GM23338 (cell line): ENCODE results near the gene ORC3. TPM values are rescaled to one million over a fixed set of nuclear protein-coding genes. Genes with fewer than 3 reads are reported as not detected.
"Not testable (repeated sequence)": the region's sequence is repeated elsewhere in the genome, so short reads cannot be mapped to it uniquely, and the experiment has no call there.

Experiments
- ATAC-seq: fragments of 200-7000 bp; cut with Tn5 transposase; 3 replicates; pipeline ENCODE4 v1.9.1; 2020
- DNase-seq: peaks from one replicate; pipeline ENCODE4 v3.0.0-alpha.2; 2015; ENCODE audit warnings: low spot score
- H2AFZ ChIP-seq: fragments of 200-600 bp; sonication (generic); 2 replicates; pipeline ENCODE4 v1.8.0; 2016; ENCODE audit warnings: antibody characterized with exemption, mild to moderate bottlenecking, moderate library complexity
- H3F3A ChIP-seq: fragments of 200-600 bp; sonication (generic); replicated peaks from 2 replicates; pipeline ENCODE4 v1.8.0; 2017; ENCODE audit warnings: antibody characterized with exemption, mixed run types, low read depth
- H3K27ac ChIP-seq: fragments of 200-600 bp; sonication (generic); 2 replicates; pipeline ENCODE4 v1.6.1; 2016; ENCODE audit warnings: low read depth
- H3K27me3 ChIP-seq: fragments of 200-600 bp; sonication (generic); 2 replicates; pipeline ENCODE4 v1.8.0; 2016; ENCODE audit warnings: mild to moderate bottlenecking, mixed run types, moderate library complexity; ENCODE audit not compliant: insufficient read depth
- H3K36me3 ChIP-seq: fragments of 200-600 bp; sonication (generic); 2 replicates; pipeline ENCODE4 v1.8.0; 2016; ENCODE audit warnings: mild to moderate bottlenecking; ENCODE audit not compliant: insufficient read depth
- H3K4me1 ChIP-seq: fragments of 200-600 bp; sonication (generic); 2 replicates; pipeline ENCODE4 v1.8.0; 2016; ENCODE audit warnings: mild to moderate bottlenecking, moderate library complexity; ENCODE audit not compliant: insufficient read depth
- H3K4me2 ChIP-seq: fragments of 200-600 bp; sonication (generic); 2 replicates; pipeline ENCODE4 v1.7.1; 2017; ENCODE audit warnings: mixed run types
- H3K4me3 ChIP-seq: fragments of 200-600 bp; sonication (generic); 2 replicates; pipeline ENCODE4 v1.6.1; 2016; ENCODE audit warnings: mixed run types
- H3K79me2 ChIP-seq: fragments of 200-600 bp; sonication (generic); replicated peaks from 2 replicates; pipeline ENCODE4 v1.8.0; 2017; ENCODE audit warnings: mild to moderate bottlenecking; ENCODE audit not compliant: insufficient read depth
- H3K9me2 ChIP-seq: fragments of 200-600 bp; sonication (generic); 2 replicates; pipeline ENCODE4 v1.8.0; 2017; ENCODE audit not compliant: insufficient read depth
- H4K20me1 ChIP-seq: fragments of 200-600 bp; sonication (generic); replicated peaks from 2 replicates; pipeline ENCODE4 v1.8.0; 2017; ENCODE audit warnings: mild to moderate bottlenecking; ENCODE audit not compliant: insufficient read depth
- H3K27ac Mint-ChIP-seq: 2 replicates; pipeline ENCODE4 v1.8.0; 2020; ENCODE audit warnings: inconsistent platforms, mild to moderate bottlenecking, moderate library complexity, mixed read lengths
- H3K27me3 Mint-ChIP-seq: 3 replicates; pipeline ENCODE4 v1.8.0; 2022; ENCODE audit warnings: low read depth, mild to moderate bottlenecking, moderate library complexity, mixed read lengths, inconsistent platforms; ENCODE audit not compliant: insufficient read depth, poor library complexity
- H3K36me3 Mint-ChIP-seq: 3 replicates; pipeline ENCODE4 v1.8.0; 2021; ENCODE audit warnings: low read depth, mild to moderate bottlenecking, inconsistent platforms, moderate library complexity, mixed read lengths
- H3K4me1 Mint-ChIP-seq: 3 replicates; pipeline ENCODE4 v1.8.0; 2020; ENCODE audit warnings: mild to moderate bottlenecking, inconsistent platforms, mixed read lengths
- H3K4me3 Mint-ChIP-seq: 3 replicates; pipeline ENCODE4 v1.8.0; 2021; ENCODE audit warnings: moderate library complexity, mild to moderate bottlenecking, inconsistent platforms, mixed read lengths
- H3K9me3 Mint-ChIP-seq: 3 replicates; pipeline ENCODE4 v1.8.0; 2020; ENCODE audit warnings: moderate library complexity, mild to moderate bottlenecking, inconsistent platforms, mixed read lengths
- ETS1 ChIP-seq: IDR thresholded peaks from 2 replicates; pipeline ENCODE4 v1.6.1; 2016; ENCODE audit warnings: antibody characterized with exemption
- EZH2 ChIP-seq: fragments of 200-600 bp; sonication (generic); IDR thresholded peaks from one replicate; pipeline ENCODE4 v1.8.0; 2017; ENCODE audit warnings: antibody characterized with exemption, mild to moderate bottlenecking, low read depth; ENCODE audit not compliant: unreplicated experiment
- POLR2AphosphoS5 ChIP-seq: IDR thresholded peaks from 2 replicates; pipeline ENCODE4 v1.6.1; 2016; ENCODE audit warnings: antibody characterized with exemption, low read depth
- polyA plus RNA-seq: library from polyadenylated mRNA; unstranded; fragments of >200 nt; fragmentation: Nextera tagmentation; extraction: Ambion mirVana; gene quantifications from 2 replicates; pipeline ENCODE4 v1.2.1, GENCODE V29; 2016
- total RNA-seq: library from RNA; depleted of rRNA; stranded (reverse); fragments of >200 nt; shearing (Covaris generic); gene quantifications from 2 replicates; pipeline ENCODE4 v1.2.3, GENCODE V29; 2014

Gene ORC3
- total and polyA plus RNA-seq, 2 experiments from 2014 or later, result 53.1 to 78.4 TPM

DNA sequence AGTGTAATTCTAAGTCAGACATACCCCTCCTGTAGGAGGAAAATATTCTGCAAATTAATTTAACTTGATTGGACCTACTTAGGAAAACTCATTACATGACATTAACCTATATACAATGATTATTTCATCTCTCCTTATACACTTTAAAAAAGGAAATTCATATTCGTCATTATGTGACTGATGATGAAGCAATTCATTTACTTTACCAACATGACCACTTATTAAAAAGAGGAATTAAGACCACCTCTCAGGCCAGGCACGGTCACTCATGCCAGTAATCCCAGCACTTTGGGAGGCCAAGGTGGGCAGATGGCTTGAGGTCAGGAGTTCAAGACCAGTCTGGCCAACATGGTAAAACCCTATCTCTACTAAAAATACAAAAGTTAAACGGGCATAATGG lies 100.5 kb downstream of the ORC3 start:
- peaks cover 4% of the 10 kb centered on the region for H3K27me3 Mint-ChIP-seq
- no peak overlapping the region for H3K4me3 ChIP-seq
- H3K4me2 ChIP-seq, result peak overlapping the region; percentile 46; the same call in 1 of the 2 replicates
- H2AFZ ChIP-seq, result no peak overlapping the region
- no peaks in the 10 kb centered on the region for H3K9me3 Mint-ChIP-seq
- H3K36me3 Mint-ChIP-seq, result peaks cover 22% of the 10 kb centered on the region; the same call in 2 of the 3 replicates
- H3K4me3 Mint-ChIP-seq, result no peak overlapping the region; the same call in 2 of the 3 replicates
- ATAC-seq (no peak), DNase-seq (no peak)
- H3F3A ChIP-seq, result no peaks in the 10 kb centered on the region
- peaks cover 100% of the 10 kb centered on the region for H3K79me2 ChIP-seq
- peaks cover 63% of the 10 kb centered on the region for H3K4me1 Mint-ChIP-seq
- no peak overlapping the region; the same call in 1 of the 2 replicates for H3K27ac ChIP-seq
- H3K9me2 ChIP-seq, result no peaks in the 10 kb centered on the region
- H3K4me1 ChIP-seq, result peaks cover 61% of the 10 kb centered on the region
- no peaks in the 10 kb centered on the region for H3K27me3 ChIP-seq
- H4K20me1 ChIP-seq, result peaks cover 92% of the 10 kb centered on the region
- H3K27ac Mint-ChIP-seq, result peak overlapping the region; percentile 87; the same call in 1 of the 2 replicates
- TF ChIP-seq ETS1, result no peak
- TF ChIP-seq EZH2, result no peak
- H3K36me3 ChIP-seq, result no peaks in the 10 kb centered on the region

GRCh38 chr6:87692086-87692485 lies 102.2 kb downstream of the ORC3 start:
- H3K27ac Mint-ChIP-seq, result no peak overlapping the region
- no peak overlapping the region for H2AFZ ChIP-seq
- no peaks in the 10 kb centered on the region for H3K9me3 Mint-ChIP-seq
- no peaks in the 10 kb centered on the region for H3K36me3 ChIP-seq
- peaks cover 100% of the 10 kb centered on the region for H3K79me2 ChIP-seq
- ATAC-seq, result no peak
- H3K9me2 ChIP-seq, result no peaks in the 10 kb centered on the region
- DNase-seq, result no peak
- H3F3A ChIP-seq, result no peaks in the 10 kb centered on the region
- H3K4me3 ChIP-seq, result no peak overlapping the region
- H3K27me3 Mint-ChIP-seq, result peaks cover 4% of the 10 kb centered on the region
- peaks cover 76% of the 10 kb centered on the region for H3K4me1 ChIP-seq
- H3K4me1 Mint-ChIP-seq, result peaks cover 64% of the 10 kb centered on the region
- TF ChIP-seq POLR2AphosphoS5, result no peak
- H3K4me2 ChIP-seq, result peak overlapping the region; percentile 33
- H3K27ac ChIP-seq, result no peak overlapping the region
- peaks cover 11% of the 10 kb centered on the region; the same call in 2 of the 3 replicates for H3K36me3 Mint-ChIP-seq
- H4K20me1 ChIP-seq, result peaks cover 90% of the 10 kb centered on the region
- no peak overlapping the region for H3K4me3 Mint-ChIP-seq
- H3K27me3 ChIP-seq, result no peaks in the 10 kb centered on the region

- Histone ChIP-seq H4K20me1 (peaks cover 69% of the 10 kb centered on the region), H3K4me3 (peak overlapping the region; percentile 85; the same call in 1 of the 2 replicates), H3K4me1 (peaks cover 45% of the 10 kb centered on the region), H3K79me2 (peaks cover 100% of the 10 kb centered on the region), H3K4me2 (peak overlapping the region; percentile 89; the same call in 1 of the 2 replicates)
- not testable (repeated sequence) for H2AFZ ChIP-seq, DNase-seq, H3K27ac ChIP-seq, H3K27ac Mint-ChIP-seq, H3K27me3 Mint-ChIP-seq, H3K9me2 ChIP-seq, H3K27me3 ChIP-seq, H3K4me3 Mint-ChIP-seq, H3F3A ChIP-seq, H3K9me3 Mint-ChIP-seq, ATAC-seq, H3K36me3 ChIP-seq
- Mint-ChIP-seq H3K36me3 (peaks cover 21% of the 10 kb centered on the region), H3K4me1 (peaks cover 46% of the 10 kb centered on the region)
These were observed 106.9 kb downstream of the ORC3 start for GRCh38 chr6:87696817-87697216.
